Gastroesophageal sphincter (tissue), 4 donors: ENCODE data around the gene GFI1. TPM values are rescaled to one million over a fixed set of nuclear protein-coding genes. Genes with fewer than 3 reads are reported as not detected.

Experiments
- ATAC-seq: fragments of 150-250 bp; one replicate; pipeline ENCODE4 v1.9.1; 2016; ENCODE audit warnings: mild to moderate bottlenecking, moderate library complexity
- H3K27ac ChIP-seq, 4 donors: fragments of 200-600 bp; sonication (generic) in 3 of 4; 1 replicate in 3 of 4; 2 replicates in 1 of 4; pipeline ENCODE4 v1.5.1; 2016 to 2019
- H3K27me3 ChIP-seq: fragments of 200-600 bp; sonication (generic); one replicate; pipeline ENCODE4 v1.5.1; 2019
- H3K36me3 ChIP-seq, 2 donors: fragments of 200-600 bp; sonication (generic); one replicate each; pipeline ENCODE4 v1.5.1; 2019; ENCODE audit warnings: control low read depth in 1 of 2
- H3K4me1 ChIP-seq, 3 donors: fragments of 200-600 bp; sonication (generic); 1 replicate in 2 of 3; 2 replicates in 1 of 3; pipeline ENCODE4 v1.5.1; 2016 to 2019; ENCODE audit warnings: control low read depth in 2 of 3
- H3K4me3 ChIP-seq, 2 donors: fragments of 200-600 bp; sonication (generic); one replicate each; pipeline ENCODE4 v1.5.1; 2019; ENCODE audit warnings: mild to moderate bottlenecking in 1 of 2, moderate library complexity in 1 of 2
- H3K9me3 ChIP-seq, 3 donors: fragments of 200-600 bp; sonication (generic); one replicate each; pipeline ENCODE4 v1.5.1; 2017 to 2019; ENCODE audit warnings: control low read depth in 2 of 3
- EP300 ChIP-seq: sonication (generic); formaldehyde crosslinking; IDR thresholded peaks from one replicate; pipeline ENCODE4 v1.6.1; 2017; ENCODE audit warnings: antibody characterized with exemption, mild to moderate bottlenecking
- POLR2A ChIP-seq, 2 donors: fragments of 450-650 bp; IDR thresholded peaks; one replicate each; pipeline ENCODE4 v1.6.1; 2017; ENCODE audit warnings: antibody characterized with exemption in 2 of 2, mild to moderate bottlenecking in 2 of 2, moderate library complexity in 1 of 2
- POLR2AphosphoS5 ChIP-seq: sonication (generic); formaldehyde crosslinking; IDR thresholded peaks from one replicate; pipeline ENCODE4 v1.6.1; 2017; ENCODE audit warnings: antibody characterized with exemption
- WGBS, 2 donors: methylation state at CpG; one replicate each; pipeline ENCODE4 v1.1.5; 2018; ENCODE audit warnings: low coverage in 1 of 2; 5-methylcytosine and 5-hydroxymethylcytosine counted together
- total RNA-seq, 4 donors: library from RNA; depleted of rRNA; stranded (reverse); fragments of >200 nt; gene quantifications; one replicate each; pipeline ENCODE4 v1.1.0, GENCODE V29; 2016
- TF ChIP-seq, protein P1 (sequence below), 4 experiments: fragments of 200-600 bp in 2 of 4; fragments of 450-650 bp in 2 of 4; sonication (generic) in 1 of 4; IDR thresholded peaks; one replicate each; pipeline ENCODE4 v1.5.1; 2017 to 2019; ENCODE audit warnings: antibody characterized with exemption in 4 of 4, mild to moderate bottlenecking in 2 of 4, moderate library complexity in 2 of 4

The GFI1 gene
- total RNA-seq, 4 donors from 2014 or later = 0.27 to 0.94 (median 0.59) TPM; not detected in 1

DNA sequence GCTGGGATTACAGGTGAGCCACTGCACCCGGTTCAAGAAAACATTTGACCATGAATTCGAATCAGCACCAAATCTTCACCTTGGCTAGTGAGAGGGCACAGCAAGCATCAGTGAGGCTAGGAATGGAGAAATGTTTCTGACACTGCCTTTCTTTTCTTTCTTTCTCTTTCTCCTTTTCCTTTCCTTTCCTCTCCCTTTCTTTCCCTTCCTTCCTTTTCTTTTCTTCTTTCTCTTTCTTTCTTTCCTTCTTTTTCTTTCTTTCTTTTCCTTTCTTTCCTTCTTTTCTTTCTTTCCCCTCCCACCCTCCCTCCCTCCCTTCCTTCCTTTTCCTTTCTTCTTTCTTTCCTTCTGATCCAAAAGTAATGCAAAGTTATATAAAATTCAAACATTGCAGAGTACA, 40.9 kb downstream of the GFI1 start:
- no peak overlapping the region for H3K4me3 ChIP-seq
- WGBS, 2 donors = 100% methylated on average over 2 of the region's 2 CpGs; no CpG with 5 or more reads in 1 of the 2 donors

DNA sequence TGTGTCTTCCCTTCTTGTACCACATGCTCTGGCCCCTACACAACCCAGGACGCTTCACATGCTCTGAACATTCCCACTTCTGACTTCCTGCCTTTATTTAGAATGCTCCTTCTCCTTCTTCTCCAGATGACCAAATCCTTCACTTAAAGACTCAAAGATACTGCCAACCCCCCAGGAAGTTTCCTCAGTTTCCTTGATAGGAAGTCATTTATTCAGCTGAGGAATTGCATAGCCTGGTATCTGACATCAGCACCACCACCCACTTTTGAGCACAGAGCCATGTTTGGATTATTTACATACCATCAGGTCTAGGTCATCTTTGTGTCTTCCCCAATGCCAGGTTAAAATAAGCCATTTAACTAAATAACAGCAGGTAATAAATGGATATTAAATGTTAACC, 42.4 kb downstream of the GFI1 start:
- Histone ChIP-seq H3K9me3 (no peaks in the 10 kb centered on the region), H3K4me1 (no peaks in the 10 kb centered on the region), H3K27ac (no peak overlapping the region), H3K4me3 (no peak overlapping the region), H3K27me3 (no peaks in the 10 kb centered on the region), H3K36me3 (no peaks in the 10 kb centered on the region)
- ATAC-seq = no peak
- 55 to 80% methylated on average over 1 of the region's 1 CpG for WGBS, 2 donors
- TF ChIP-seq POLR2AphosphoS5 (no peak), POLR2A (IDR thresholded peaks at IDR 0.05) (no peak), EP300 (no peak)
- TF ChIP-seq, protein P1, sequence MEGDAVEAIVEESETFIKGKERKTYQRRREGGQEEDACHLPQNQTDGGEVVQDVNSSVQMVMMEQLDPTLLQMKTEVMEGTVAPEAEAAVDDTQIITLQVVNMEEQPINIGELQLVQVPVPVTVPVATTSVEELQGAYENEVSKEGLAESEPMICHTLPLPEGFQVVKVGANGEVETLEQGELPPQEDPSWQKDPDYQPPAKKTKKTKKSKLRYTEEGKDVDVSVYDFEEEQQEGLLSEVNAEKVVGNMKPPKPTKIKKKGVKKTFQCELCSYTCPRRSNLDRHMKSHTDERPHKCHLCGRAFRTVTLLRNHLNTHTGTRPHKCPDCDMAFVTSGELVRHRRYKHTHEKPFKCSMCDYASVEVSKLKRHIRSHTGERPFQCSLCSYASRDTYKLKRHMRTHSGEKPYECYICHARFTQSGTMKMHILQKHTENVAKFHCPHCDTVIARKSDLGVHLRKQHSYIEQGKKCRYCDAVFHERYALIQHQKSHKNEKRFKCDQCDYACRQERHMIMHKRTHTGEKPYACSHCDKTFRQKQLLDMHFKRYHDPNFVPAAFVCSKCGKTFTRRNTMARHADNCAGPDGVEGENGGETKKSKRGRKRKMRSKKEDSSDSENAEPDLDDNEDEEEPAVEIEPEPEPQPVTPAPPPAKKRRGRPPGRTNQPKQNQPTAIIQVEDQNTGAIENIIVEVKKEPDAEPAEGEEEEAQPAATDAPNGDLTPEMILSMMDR (IDR thresholded peaks at IDR 0.05) = no peak

More for the DNA sequence above, 40.9 kb downstream of the GFI1 start:
- no peaks in the 10 kb centered on the region for H3K36me3 ChIP-seq
- peaks cover 0 to 4% (median 0%) of the 10 kb centered on the region in 3 donors for H3K9me3 ChIP-seq
- no peaks in the 10 kb centered on the region for H3K27me3 ChIP-seq
- no peak for TF ChIP-seq POLR2A (IDR thresholded peaks at IDR 0.05)
- no peak for TF ChIP-seq POLR2AphosphoS5
- no peak for TF ChIP-seq EP300
- TF ChIP-seq, protein P1 (IDR thresholded peaks at IDR 0.05) = no peak
- ATAC-seq = no peak
- H3K4me1 ChIP-seq = no peaks in the 10 kb centered on the region
- no peak overlapping the region for H3K27ac ChIP-seq

DNA sequence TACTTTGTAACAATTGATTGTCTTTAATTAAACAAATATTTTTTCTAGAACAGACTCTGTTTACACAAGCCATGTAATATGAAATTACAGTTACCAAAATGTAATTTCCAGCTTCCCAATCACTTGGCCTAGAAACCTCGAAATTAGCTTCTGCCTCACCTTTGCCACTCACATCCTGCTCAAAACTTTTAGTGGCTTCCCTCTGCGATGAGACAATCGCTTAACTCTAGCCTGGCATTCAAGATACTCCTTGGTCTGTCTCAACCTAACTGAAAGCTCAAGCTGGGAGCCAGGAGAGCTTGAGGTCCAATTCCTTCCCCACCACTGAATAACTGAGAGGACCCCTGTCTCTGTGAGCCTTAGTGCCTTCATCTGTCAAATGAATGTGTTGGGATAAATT, 42.8 kb downstream of the GFI1 start:
- WGBS, 2 donors = 77 to 96% methylated on average over 1 to 3 of the region's 3 CpGs
- no peaks in the 10 kb centered on the region for H3K36me3 ChIP-seq
- H3K27ac ChIP-seq = no peak overlapping the region
- H3K9me3 ChIP-seq = no peaks in the 10 kb centered on the region
- TF ChIP-seq, protein P1 (IDR thresholded peaks at IDR 0.05) = no peak
- TF ChIP-seq POLR2AphosphoS5 (no peak), POLR2A (IDR thresholded peaks at IDR 0.05) (no peak), EP300 (no peak)
- H3K4me1 ChIP-seq = no peaks in the 10 kb centered on the region
- no peaks in the 10 kb centered on the region for H3K27me3 ChIP-seq
- no peak for ATAC-seq
- H3K4me3 ChIP-seq = no peak overlapping the region

DNA sequence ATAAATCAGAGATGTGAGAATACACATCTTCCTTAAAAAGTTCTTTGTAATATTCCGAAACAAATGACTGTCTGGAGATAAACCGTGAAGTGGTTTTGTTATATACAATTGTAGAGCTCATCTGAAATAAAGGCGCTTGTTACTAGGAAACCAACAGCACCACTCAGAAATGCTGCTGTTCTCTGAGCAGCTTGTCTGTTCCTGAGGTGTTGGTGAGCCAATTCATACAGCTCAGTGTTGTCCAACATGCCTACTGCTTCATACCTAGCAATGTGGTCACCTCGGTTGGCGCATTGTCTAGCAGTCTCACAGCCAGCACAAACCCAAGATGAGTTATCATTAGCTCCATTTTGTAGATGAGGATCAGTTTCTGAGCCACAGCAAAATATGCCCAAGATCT, 44.4 kb downstream of the GFI1 start:
- Histone ChIP-seq H3K27me3 (no peaks in the 10 kb centered on the region), H3K4me1 (no peaks in the 10 kb centered on the region), H3K27ac (peak overlapping the region in 2 of 4 donors; percentile 37 to 56), H3K4me3 (peak overlapping the region; percentile 2 to 41), H3K9me3 (no peaks in the 10 kb centered on the region), H3K36me3 (no peaks in the 10 kb centered on the region)
- ATAC-seq = no peak
- TF ChIP-seq EP300 = no peak
- WGBS, 2 donors = 20 to 35% methylated on average over 3 to 4 of the region's 5 CpGs

DNA sequence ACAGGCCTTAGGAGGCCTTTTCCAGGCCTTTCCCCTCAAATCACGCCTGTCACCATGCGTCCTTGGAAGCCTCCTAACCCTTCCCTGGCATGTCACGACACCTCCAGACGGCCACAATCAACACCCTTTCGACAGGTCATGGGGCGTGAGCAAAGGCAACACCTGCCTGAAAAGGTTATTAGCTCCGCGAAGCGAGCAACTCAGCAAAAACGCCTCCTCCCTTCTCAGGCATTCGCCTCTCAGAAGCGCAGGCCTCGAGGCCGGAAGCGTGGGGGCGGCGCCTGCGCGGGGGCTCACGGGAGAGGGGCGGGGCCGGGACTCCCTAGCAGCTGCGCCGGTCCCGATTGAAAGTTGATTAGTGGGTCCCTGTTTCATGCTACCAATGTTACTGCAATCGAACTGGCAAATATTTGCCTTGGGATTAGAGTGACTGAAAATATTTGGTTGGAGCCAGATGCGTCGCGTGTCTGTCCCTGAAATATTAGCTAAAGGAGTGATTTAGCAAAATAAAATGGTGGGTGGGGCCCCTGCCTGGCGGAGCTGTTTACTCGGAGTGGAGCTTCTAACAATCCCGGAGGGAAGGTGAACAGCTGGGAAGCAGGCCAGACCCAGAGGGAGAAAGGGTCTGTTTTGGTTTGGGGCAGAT, 44.9 kb downstream of the GFI1 start:
- H3K36me3 ChIP-seq = no peaks in the 10 kb centered on the region
- H3K4me1 ChIP-seq = no peaks in the 10 kb centered on the region
- peak; percentile 53 for ATAC-seq
- H3K9me3 ChIP-seq = peaks cover 0 to under 1% (median 0%) of the 10 kb centered on the region in 3 donors
- TF ChIP-seq POLR2A (IDR thresholded peaks at IDR 0.05) (no peak), POLR2AphosphoS5 (no peak), EP300 (no peak)
- TF ChIP-seq, protein P1 (IDR thresholded peaks at IDR 0.05) = no peak
- no peaks in the 10 kb centered on the region for H3K27me3 ChIP-seq
- H3K4me3 ChIP-seq = peak overlapping the region; percentile 2 to 41
- H3K27ac ChIP-seq = peak overlapping the region in 2 of 4 donors; percentile 37 to 56
- WGBS, 2 donors = 16 to 41% methylated on average over 8 to 10 of the region's 32 CpGs
